ENCODE measurements around the gene ARSB. TPM values are rescaled to one million over a fixed set of nuclear protein-coding genes. Genes with fewer than 3 reads are reported as not detected.
A peak's percentile ranks its signal among the peaks of the same experiment; 100 is the strongest.

Gene ARSB
- total and polyA plus RNA-seq, 12 donors: 1.7 to 21.4 (median 14.1) TPM

GRCh38 chr5:78773655-78774054 is 211.5 kb downstream of the ARSB start:
- 79 to 82% methylated on average over 8 of the region's 8 CpGs for WGBS, 2 donors
- ATAC-seq (no peak), DNase-seq (no peak)
- intact Hi-C loops (cut with DNase I): no loop called here
- Histone ChIP-seq H3K27ac (no peak overlapping the region), H3K9me3 (peaks cover 0 to 9% (median 0%) of the 10 kb centered on the region in 11 donors), H3K4me3 (no peak overlapping the region), H3K4me1 (peaks cover 0 to 13% (median 0%) of the 10 kb centered on the region in 9 donors), H3K36me3 (no peaks in the 10 kb centered on the region), H3K27me3 (no peaks in the 10 kb centered on the region)
- TF ChIP-seq CTCF (IDR thresholded peaks at IDR 0.05): no peak

- Histone ChIP-seq H3K4me3 (no peak overlapping the region), H3K36me3 (no peaks in the 10 kb centered on the region), H3K9me3 (peaks cover 0 to 2% (median 0%) of the 10 kb centered on the region in 11 donors), H3K4me1 (peaks cover 0 to 13% (median 0%) of the 10 kb centered on the region in 9 donors), H3K27me3 (no peaks in the 10 kb centered on the region), H3K27ac (no peak overlapping the region)
- DNase-seq: no peak
- TF ChIP-seq CTCF (IDR thresholded peaks at IDR 0.05): no peak
- intact Hi-C loops (cut with DNase I): no loop called here
- ATAC-seq: peak in 3 of 8 donors; percentile 40 to 58 (median 56)
- 52 to 54% methylated on average over 13 of the region's 13 CpGs for WGBS, 2 donors
Measured at GRCh38 chr5:78771260-78772205, 213.6 kb downstream of the ARSB start.

- Histone ChIP-seq H3K27me3 (peaks cover 0 to 3% (median 0%) of the 10 kb centered on the region in 7 donors), H3K36me3 (no peaks in the 10 kb centered on the region), H3K4me3 (no peak overlapping the region), H3K27ac (no peak overlapping the region), H3K9me3 (no peaks in the 10 kb centered on the region), H3K4me1 (peaks cover 0 to 16% (median 0%) of the 10 kb centered on the region in 9 donors)
- intact Hi-C loops (cut with DNase I): no loop called here
- WGBS, 2 donors: 88 to 96% methylated on average over 7 of the region's 7 CpGs
- no peak for DNase-seq
- no peak for ATAC-seq
- TF ChIP-seq CTCF (IDR thresholded peaks at IDR 0.05): no peak
Measured at GRCh38 chr5:78768781-78769380, 216.2 kb downstream of the ARSB start.

- Histone ChIP-seq H3K36me3 (no peaks in the 10 kb centered on the region), H3K4me1 (peaks cover 0 to 8% (median 0%) of the 10 kb centered on the region in 9 donors), H3K27ac (no peak overlapping the region), H3K4me3 (no peak overlapping the region), H3K9me3 (no peaks in the 10 kb centered on the region), H3K27me3 (peaks cover 0 to 3% (median 0%) of the 10 kb centered on the region in 7 donors)
- 85 to 86% methylated on average over 5 of the region's 5 CpGs for WGBS, 2 donors
- no peak for DNase-seq
- no peak for ATAC-seq
- intact Hi-C loops (cut with DNase I): no loop called here
- no peak for TF ChIP-seq CTCF (IDR thresholded peaks at IDR 0.05)
Measured at GRCh38 chr5:78766412-78766762, 218.7 kb downstream of the ARSB start.

Measured in heart right ventricle (tissue), 16 donors.